ENCODE measurements around the gene FGF14.

GRCh38 chr13:101811881-101812280, 590.0 kb downstream of the FGF14 start:
- TF ChIP-seq, protein P1, sequence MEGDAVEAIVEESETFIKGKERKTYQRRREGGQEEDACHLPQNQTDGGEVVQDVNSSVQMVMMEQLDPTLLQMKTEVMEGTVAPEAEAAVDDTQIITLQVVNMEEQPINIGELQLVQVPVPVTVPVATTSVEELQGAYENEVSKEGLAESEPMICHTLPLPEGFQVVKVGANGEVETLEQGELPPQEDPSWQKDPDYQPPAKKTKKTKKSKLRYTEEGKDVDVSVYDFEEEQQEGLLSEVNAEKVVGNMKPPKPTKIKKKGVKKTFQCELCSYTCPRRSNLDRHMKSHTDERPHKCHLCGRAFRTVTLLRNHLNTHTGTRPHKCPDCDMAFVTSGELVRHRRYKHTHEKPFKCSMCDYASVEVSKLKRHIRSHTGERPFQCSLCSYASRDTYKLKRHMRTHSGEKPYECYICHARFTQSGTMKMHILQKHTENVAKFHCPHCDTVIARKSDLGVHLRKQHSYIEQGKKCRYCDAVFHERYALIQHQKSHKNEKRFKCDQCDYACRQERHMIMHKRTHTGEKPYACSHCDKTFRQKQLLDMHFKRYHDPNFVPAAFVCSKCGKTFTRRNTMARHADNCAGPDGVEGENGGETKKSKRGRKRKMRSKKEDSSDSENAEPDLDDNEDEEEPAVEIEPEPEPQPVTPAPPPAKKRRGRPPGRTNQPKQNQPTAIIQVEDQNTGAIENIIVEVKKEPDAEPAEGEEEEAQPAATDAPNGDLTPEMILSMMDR (IDR thresholded peaks at IDR 0.05), result no peak
- TF ChIP-seq ZFX (IDR thresholded peaks at IDR 0.05; ENCODE audit: borderline replicate concordance), result no peak

Measured in 22Rv1 (cell line).